Stimulated activated naive CD4-positive, alpha-beta T cell (primary cell): Measurements from ENCODE around the gene LDLRAD4.
"Not testable (repeated sequence)": the region's sequence is repeated elsewhere in the genome, so short reads cannot be mapped to it uniquely, and the experiment has no call there.

Source experiments
- DNase-seq, 6 experiments: peaks; one replicate each; lab custom pipeline; 2025; lab: John Stamatoyannopoulos, UW

The LDLRAD4 gene

DNA sequence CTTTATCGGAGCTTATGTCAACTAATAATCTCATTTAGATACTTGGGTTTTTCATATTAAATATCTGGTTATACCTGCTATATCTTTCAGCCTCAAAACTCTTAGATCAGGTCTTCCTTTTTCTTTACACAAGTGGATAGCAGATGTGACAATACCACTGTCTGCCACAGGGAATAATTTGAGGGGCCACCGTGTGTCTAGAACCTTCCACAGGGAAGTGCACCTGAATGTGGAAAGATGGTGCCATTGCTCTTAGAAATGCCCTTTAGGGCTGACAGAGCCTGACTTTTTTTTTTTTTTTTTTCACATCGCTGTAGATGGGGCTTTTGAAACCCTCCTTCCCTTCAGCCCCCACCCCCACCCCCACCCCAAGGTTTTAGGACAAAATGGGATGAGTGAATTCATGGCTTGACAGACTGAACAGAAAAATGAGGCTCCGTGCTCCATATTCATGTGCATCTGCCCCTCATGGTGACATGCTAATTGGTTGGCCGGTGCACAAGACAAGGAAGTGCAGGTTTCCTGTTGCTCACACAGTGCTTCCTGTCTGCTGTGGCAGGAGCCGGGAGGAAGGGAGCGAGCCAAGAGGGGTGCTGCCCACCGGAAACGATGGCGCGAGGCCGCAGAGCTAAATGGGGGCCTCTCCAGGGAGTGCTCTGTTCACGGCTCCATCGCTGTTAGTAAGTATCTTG is 246.0 kb downstream of the LDLRAD4 start:
- peak; percentile 36 to 65 (median 58) for DNase-seq

DNA sequence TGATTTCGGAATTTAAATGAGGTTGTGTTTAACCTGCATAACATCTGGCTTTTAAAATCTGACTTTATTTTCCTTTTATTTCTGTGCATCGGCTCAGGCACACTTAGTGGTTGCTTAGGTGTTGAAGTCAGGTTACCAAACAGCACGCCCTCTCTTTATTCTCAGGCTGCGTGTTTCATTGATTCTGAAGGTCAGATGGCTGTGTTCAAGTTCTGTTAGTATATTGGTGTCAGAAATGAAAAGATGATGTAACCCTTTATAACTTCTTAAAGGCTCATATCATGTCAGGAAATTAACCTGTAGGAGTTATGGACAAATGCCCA is 246.5 kb downstream of the LDLRAD4 start:
- no peak for DNase-seq

DNA sequence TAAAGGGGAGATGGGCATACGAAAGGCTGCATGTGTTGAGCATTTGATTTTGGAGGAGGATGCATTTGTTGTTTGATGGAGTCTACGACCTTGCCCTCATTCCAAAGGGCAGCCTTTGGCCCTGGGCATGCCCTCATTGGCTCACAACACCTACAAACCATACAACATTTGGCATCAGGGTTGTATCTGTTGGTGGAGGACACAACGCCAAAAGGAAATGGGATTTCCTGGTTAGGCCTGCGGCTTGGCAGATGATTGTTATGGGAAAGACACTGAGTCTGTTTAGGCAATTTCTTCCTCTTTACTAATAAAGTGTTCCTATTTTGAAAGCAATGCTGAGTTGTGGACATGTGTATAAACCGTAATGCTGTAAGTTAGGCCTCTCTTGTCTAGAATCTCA is 246.9 kb downstream of the LDLRAD4 start:
- no peak for DNase-seq

DNA sequence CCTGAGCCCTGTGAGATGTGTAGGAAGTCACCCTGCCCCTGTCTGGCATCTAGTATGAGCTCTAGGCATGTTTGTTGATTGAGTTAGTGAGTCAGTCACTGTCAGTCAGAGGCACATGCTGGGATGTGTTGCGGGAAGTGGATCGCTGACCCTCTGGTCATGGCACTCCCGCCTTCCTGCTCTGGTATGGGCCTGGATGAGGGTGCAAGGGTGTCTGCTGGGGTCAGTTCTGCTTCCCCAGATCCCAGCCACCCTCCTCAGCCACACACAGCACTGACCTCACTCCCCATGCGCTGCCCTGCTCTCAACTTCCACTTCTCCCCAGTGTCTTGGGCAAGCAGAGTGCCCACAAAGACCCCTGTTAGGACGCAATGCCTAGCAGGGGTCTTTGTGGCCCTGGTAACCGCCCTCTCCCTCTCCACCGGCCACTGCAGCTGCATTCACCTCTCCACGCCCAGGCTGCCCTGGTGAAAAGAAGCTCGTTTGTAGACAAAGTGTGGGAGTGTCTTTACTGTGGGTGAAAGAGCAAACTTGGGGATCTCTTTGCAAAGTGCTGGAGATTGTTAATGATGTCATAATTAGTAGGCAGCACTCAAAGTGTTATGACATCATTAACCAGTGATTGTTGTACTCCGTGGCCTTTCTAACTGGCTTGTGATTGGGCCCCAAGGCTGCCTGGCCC is 252.1 kb downstream of the LDLRAD4 start:
- no peak for DNase-seq

DNA sequence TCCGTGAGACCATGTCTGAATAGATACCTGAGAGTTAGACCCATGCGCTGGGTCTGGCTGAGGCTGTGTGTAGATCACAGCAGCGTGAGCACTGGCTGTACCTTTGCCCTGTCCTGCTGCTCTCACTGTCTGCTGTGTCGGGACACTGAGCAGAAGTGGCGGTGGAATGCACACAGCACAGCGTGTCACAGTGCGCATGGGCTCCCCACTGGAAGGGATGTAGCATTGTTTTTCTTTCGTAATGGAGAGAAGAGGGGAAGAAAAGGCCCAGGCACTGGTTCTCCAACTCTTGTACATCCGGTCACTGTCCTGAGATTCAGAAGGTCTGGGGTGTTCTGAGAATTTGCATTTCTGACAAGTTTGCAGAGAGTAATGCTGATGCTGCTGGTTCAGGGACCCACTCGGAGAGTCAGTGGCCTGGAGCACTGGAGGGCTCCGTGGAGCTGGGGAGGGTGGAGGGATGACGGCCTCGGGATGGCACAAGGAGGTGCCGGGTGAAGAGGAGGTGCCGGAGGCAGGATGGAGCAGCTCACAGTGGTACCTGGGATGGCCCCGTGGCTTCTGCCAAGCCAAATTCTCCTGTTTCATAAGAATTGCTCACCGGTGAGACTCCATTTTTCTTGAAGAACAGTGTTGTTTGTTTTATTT is 252.8 kb downstream of the LDLRAD4 start:
- DNase-seq, result no peak

DNA sequence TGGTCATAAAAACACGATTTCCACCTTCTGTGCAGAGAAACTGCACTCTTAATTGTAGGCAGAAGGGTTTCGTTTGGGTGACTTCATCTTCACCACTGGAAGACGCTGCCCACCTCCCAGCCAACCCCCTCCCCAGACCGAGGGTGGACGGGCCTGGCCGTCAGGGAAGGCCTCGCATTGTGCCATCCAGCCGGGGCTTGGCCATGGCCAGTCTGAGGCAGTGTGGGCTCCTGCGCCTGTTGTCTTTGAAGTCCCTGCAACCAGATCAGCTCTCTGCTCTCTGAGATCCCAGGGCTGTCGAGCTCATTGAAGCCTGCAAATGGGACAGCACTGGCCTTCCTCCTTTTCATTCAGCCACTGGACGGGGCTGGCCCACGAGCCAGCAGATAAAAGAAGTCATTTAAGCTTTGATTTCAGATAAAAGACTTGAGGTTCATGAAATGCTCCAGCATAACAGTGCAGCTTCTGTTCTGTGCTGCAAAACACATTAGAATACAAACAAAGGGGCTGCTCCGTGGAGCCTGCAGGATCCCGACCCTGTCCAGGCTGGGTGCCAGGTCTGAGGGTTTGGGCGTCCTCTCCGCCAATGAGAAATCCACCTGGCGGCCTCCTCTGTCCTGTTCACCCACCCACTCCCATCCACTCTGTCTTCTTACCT is 253.5 kb downstream of the LDLRAD4 start:
- DNase-seq, result no peak

DNA sequence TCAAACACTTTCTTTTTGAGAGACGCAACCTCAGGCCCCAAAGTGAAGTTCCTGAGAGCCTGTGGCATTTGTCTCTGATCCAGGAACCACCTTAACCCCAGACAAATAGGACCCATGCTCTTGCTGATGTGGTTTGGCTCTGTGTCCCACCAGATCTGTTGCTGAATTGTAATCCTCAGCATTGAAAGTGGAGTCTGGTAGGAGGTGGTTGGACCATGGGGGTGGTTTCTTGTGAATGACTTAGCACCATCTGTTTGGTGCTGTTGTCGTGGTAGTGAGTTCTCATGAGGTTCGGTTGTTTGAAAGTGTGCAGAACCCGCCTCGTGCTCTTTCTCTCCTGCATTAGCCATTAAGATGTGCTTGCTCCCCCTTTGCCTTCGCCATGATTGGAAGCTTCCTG is 255.2 kb downstream of the LDLRAD4 start:
- no peak for DNase-seq

DNA sequence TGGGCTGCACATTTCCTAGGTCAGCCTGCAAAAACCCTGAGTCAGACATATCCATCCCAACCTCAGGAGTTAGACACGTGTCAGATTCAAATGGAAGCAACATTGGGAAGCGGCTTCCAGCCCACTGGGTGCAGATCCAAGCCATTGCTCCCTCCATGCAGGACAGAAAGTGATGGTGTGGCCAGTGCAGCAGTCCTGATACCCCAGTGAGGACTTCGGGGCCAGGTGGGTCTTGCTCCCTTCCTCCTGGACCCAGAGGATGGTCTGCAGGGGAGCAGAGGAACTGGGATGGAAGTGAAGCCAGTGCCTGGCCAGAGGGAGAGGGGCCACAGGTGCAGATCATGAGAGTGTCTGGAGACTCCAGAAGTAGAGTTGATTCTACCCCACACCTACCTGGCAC is 255.8 kb downstream of the LDLRAD4 start:
- DNase-seq, result no peak

DNA sequence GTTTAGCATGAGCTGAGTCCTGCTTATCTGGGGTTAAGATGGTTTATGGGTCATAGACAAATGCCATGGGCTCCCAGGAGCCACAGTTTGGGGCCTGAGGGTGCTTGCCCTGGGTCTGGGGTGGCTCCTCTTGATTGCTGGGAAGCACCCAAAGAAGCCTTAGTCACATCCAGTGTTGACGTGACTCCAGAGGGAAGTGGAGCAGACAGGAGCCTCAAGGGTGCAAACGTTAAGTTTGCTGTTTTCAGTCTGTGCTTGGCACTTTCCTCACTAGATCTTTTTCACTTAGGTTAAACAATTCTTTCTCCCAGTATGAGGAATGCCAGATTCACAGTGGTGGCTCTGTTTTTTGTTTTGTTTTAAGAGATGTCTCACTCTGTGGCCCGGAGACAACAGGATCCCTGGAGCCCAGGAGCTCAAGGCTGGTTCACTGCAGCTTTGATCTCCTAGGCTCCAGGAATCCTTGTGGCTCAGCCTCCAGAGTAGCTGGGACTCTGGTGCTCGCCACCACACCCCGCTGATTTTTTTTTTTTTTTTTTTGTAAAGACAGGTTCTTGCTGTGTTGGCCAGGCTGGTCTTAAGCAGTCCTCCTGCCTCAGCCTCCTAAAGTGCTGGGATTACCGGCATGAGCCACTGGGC is 256.5 kb downstream of the LDLRAD4 start:
- DNase-seq, result no peak

DNA sequence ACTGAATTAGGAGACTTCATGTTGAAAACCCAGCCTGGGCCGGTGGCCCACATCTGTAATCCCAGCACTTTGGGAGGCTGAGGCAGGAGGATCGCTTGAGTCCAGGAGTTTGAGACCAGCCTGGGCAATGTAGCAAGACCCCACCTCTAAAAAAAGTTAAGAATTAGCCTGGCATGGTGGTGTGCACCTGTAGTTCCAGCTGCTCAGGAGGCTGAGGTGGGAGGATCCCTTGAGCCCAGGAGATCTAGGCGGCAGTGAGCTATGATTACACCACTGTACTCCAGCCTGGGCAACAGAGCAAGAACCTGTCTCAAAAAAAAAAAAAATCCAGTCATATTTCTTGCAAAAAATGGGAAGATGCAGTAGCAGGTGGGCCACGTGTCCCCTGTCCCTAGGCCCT is 257.8 kb downstream of the LDLRAD4 start:
- not testable (repeated sequence) for DNase-seq

DNA sequence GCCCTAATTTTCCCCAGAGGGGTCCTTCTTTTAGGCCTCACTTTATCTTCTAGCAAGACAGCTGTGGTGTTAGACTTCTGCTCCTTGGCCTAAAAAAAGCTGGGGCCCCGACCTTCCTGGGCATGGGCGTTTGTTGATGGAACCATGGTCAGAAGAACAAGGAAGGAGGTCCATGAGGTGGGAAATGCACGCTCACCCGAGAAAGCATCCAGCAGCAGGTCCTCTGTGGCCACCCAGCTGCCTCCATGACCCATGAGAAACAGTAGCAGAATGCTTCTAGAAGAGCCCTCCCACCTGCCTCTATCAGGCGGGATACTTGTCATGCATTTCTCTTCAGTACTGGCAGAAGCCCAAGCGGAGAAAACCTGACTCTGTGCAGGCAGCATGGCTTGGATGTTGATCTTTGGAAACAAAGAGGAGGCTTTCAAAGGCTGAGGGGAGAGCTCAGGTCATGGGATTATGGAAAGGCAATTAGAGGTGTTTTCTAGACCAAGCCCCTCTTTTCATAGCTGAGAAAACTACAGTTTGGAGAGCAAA is 258.7 kb downstream of the LDLRAD4 start:
- no peak for DNase-seq

DNA sequence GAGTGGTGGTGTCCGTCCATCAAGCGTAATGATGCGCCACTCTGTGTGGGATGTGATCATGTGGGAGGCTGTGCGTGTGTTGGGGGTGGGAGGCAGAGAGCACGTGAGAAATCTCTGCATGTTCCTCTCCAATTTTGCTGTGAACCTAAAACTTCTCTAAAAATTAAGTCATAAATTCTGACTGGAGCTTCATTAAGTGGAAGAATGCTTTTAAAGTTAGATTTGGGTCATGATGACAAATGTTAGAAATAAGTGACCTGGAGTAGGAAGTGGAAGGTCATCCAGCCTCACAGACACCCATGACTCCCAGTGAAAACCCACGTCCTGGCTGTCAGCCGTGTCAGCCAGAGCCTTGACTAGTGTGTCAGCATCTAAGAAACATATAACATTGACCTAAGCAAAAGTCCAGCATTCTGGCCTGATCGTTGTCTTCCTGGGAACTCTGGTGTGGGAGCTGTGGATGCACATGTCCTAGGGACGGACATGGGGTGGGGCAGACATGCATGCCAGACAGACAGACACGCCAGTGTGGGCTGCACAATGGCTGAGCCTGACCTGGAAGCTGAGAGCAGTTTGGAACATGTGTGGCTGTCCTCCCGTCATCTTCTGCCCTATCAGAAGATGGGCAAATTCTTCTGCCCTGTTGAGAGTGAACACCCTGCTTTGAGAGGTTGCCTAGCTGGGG is 262.2 kb downstream of the LDLRAD4 start:
- no peak for DNase-seq

DNA sequence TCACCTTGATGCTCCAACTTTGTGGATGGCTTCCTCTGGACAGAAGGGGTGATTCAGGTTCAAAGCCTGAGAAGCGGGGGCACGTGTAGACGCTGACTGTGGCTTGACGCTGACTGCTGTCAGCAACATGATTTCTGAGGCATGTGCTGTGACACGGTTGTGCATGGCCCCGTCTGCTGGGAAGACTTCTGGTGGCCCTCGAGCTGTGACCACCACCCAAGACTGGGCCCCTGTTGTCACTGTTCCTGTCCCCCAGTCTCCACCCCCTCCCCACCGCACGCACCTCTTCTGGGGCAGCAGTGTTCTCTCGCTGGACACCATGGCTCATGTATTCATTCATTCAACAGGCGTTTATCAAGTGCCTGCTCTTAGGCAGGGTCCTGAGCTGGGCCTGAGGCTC is 262.8 kb downstream of the LDLRAD4 start:
- no peak for DNase-seq

DNA sequence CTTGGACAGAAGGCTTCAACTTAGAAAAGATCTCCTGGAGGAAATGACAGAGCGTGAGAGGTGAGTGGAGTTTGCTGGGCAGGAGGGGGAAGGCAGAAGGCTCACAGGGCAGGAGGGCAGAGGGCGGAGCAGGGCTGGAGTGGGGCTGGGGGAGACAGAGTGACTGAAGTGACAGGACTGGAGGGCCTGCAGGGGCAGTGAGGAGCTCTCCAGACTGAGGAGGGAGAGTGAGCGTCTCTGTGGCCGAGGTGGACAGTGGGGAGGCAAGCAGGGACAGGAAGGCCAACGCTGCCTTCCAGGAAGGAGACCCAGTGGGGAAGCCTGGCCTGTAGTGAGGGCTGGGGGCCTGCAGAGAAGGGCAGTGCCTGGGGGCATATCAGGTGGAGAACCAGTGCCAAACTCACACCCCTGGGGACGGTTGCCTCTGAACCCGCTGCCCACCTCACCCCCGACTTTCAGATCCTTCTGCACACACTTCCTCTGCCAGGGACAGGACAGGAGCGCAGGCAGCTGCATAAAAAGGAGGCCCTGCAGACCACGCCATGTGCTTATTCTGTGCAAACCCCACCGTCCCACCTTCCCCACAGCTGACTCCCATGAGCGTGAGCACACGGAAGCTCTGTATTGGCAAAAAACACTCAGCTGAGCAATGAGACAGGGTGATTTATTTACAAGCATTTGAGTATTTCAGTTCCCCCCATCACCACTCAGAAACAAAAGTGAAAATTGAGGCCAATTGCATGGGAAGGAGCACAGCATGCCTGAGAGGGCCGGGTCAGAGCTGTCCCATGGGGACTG is 263.5 kb downstream of the LDLRAD4 start:
- DNase-seq, result no peak

DNA sequence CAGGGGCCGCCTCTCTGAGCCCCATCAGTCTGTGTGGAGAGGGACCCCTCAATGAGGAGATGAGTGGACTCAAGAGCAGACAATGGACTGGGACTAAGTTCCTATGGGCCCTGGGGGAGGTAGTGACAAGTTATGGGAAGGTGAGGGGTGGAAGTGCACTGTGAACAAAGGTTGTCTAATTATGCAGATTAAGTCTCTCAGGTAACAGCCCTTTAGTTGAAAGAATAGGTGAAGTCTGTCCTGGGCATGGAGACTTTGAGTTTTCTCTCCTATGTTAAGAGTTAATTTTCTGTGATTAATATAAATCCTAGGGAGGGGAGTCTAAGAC is 264.0 kb downstream of the LDLRAD4 start:
- no peak for DNase-seq

DNA sequence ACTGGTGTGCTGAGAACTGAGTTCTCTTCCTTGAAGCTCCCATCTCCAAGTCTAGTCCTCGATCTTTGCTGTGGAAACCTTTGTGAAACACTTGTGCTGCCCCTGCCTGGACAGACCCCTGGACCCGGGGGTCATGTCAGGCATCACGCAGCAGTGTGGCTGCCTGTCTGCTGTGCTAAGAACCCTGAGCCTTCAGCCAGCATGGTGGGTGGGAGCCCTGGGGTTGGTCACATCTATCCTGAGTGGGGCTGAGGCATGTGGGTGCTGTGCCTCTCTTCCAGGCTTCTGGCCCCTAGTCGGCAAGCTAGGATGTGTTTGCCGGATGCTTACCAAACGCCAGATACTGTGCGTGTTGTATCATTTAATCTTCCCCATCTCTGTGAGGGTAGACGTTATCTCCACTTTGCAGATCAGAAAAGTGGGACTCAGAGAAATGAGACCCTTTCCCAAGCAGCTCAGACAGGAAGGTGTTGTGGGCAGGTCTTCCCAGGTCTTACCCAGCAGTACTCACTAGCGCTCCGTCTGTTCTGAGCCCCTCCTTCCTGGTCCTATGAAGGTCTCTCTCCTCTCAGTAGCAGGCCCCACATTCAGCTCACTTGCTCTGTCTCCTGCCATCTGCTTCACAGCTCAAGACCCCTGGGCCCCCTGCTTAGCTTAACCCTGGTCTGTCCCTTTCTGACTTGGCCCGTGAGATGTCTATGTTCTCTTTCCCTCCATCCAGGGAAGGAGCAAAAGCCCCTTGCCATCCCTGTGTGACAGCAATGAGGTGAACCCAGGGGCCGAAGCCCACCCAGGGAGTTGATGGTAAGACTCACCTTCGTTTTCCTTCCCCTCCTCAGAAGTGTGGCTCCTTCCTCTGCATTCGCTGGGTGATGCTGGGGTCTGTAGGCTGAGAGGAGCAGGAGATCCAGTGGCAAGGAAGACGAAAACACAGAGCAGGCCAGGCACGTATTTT is 265.0 kb downstream of the LDLRAD4 start:
- DNase-seq, result no peak

DNA sequence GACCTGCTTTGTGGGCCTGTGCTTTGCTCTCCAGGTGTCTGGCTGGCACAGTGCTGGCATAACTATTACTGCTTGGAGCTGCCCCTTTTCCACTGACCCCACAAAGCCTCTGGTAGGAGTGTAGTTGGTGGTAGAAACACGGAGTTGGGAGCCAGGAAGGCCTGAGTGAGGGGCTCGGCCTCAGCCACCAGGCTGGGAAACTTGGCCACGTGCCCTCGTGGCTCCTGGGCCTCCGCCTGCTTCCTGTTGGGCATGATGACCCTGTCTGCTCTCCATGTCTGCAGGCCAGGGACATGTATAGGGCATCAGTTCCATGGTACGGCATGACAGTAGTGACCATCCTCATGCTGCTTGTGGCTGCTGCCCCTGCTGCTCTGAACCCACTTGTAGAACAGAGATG is 266.6 kb downstream of the LDLRAD4 start:
- no peak for DNase-seq

DNA sequence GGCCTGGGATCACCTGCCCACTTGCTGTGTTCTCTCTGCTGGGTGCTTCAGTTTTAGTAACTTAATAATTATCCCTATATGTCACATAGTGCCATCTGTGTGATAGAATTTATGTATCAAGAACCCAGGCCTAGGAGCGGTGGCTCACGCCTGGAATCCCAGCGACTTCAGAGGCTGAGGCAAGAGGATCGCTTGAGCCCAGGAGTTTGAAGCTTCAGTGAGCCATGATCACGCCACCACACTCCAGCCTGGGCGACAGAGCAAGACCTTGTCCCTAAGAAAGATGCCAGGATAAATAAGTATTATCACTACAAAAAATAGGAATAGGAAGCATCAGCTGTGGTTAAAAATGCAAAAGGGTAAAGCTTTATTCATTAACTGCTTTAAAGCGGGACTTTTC is 267.0 kb downstream of the LDLRAD4 start:
- DNase-seq, result no peak

DNA sequence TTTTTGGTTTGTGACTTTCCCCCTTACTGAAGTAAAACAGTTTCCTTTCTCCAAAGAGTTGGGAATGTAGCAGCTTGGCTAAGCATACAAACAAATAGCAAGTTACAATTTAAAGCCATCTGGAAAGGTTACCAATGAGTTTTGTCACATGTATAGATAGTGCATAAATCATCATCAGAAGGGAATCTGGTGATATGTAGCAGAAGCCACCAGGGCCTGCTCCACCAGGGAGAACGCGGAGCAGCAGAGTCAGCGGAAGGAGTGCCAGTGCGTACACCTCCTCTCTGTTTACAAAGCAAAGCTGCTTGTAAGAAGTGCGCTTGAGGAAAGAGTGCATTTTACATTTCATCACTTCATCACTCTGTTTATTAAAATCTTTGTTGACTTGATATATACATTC is 267.7 kb downstream of the LDLRAD4 start:
- DNase-seq, result no peak

DNA sequence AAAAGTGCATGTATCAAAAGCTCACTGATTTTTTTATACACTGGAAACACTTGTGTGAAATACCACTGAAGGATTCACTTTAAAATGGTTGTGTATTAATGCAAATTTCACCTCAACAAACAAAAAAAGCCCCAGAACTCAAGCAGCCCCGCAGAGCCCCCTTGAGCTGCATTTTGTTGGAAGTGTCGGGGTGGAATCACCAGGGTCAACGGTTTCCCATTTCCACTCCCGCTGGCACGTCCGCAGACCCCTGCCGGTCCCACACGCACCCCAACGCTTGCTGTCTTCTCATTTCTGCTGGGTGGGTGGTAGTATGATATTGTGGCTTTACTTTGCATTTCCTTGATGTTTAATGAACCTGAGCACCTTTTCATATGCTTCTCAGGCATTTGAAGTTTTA is 268.1 kb downstream of the LDLRAD4 start:
- DNase-seq, result no peak
